Esophagus squamous epithelium (tissue), 4 donors: ENCODE results near the gene ASTN2.

Source experiments
- CTCF ChIP-seq, 6 experiments: fragments of 450-650 bp in 4 of 6; fragments of 200-600 bp in 2 of 6; sonication (generic) in 2 of 6; IDR thresholded peaks; one replicate each; pipeline ENCODE4 v1.5.1; 2016 to 2019; ENCODE audit warnings: antibody characterized with exemption in 6 of 6, mild to moderate bottlenecking in 4 of 6, moderate library complexity in 4 of 6
- POLR2A ChIP-seq, 4 donors: fragments of 450-650 bp; IDR thresholded peaks; one replicate each; pipeline ENCODE4 v1.6.1; 2017; ENCODE audit warnings: antibody characterized with exemption in 4 of 4, mild to moderate bottlenecking in 4 of 4, moderate library complexity in 3 of 4

- TF ChIP-seq CTCF (IDR thresholded peaks at IDR 0.05) (no peak), POLR2A (IDR thresholded peaks at IDR 0.05) (no peak)
Observed at GRCh38 chr9:116812231-116813030, 602.4 kb downstream of the ASTN2 start.
